ENCODE measurements around the gene ZEB1. TPM values are rescaled to one million over a fixed set of nuclear protein-coding genes. Genes with fewer than 3 reads are reported as not detected.

Gene ZEB1
- total and polyA plus RNA-seq, 2 experiments from 2014 or later = 19.1 to 37.3 TPM

- H3K4me3 ChIP-seq = no peak overlapping the region
- H3K36me3 ChIP-seq = no peaks in the 10 kb centered on the region
- H3K4me1 ChIP-seq (ENCODE audit: low read depth) = no peaks in the 10 kb centered on the region
- TF ChIP-seq CTCF (IDR thresholded peaks at IDR 0.05; ENCODE audit: low read depth, low read length) = no peak
- H3K9me3 ChIP-seq (ENCODE audit: low read depth) = no peaks in the 10 kb centered on the region
- no peak for DNase-seq (ENCODE audit: low read depth in 1 of 2, low spot score in 1 of 2)
- no peaks in the 10 kb centered on the region for H3K27me3 ChIP-seq
- no peak overlapping the region for H3K27ac ChIP-seq
Observed at GRCh38 chr10:31346953-31347352, 27.9 kb downstream of the ZEB1 start.

GRCh38 chr10:31347705-31348104 lies 28.7 kb downstream of the ZEB1 start:
- DNase-seq (ENCODE audit: low read depth in 1 of 2, low spot score in 1 of 2) = no peak
- Histone ChIP-seq H3K27ac (no peak overlapping the region), H3K4me3 (no peak overlapping the region), H3K27me3 (no peaks in the 10 kb centered on the region), H3K9me3 (ENCODE audit: low read depth) (no peaks in the 10 kb centered on the region), H3K36me3 (no peaks in the 10 kb centered on the region), H3K4me1 (ENCODE audit: low read depth) (no peaks in the 10 kb centered on the region)
- TF ChIP-seq CTCF (IDR thresholded peaks at IDR 0.05; ENCODE audit: low read depth, low read length) = no peak

- no peak for TF ChIP-seq CTCF (IDR thresholded peaks at IDR 0.05; ENCODE audit: low read depth, low read length)
- H3K27ac ChIP-seq = no peak overlapping the region
- DNase-seq (ENCODE audit: low read depth in 1 of 2, low spot score in 1 of 2) = no peak
Observed at GRCh38 chr10:31350891-31351290, 31.9 kb downstream of the ZEB1 start.

GRCh38 chr10:31352436-31353226 lies 33.6 kb downstream of the ZEB1 start:
- no peaks in the 10 kb centered on the region for H3K36me3 ChIP-seq
- H3K4me1 ChIP-seq (ENCODE audit: low read depth) = no peaks in the 10 kb centered on the region
- DNase-seq (ENCODE audit: low read depth in 1 of 2, low spot score in 1 of 2) = no peak
- no peaks in the 10 kb centered on the region for H3K27me3 ChIP-seq
- no peak for TF ChIP-seq CTCF (IDR thresholded peaks at IDR 0.05; ENCODE audit: low read depth, low read length)
- H3K9me3 ChIP-seq (ENCODE audit: low read depth) = no peaks in the 10 kb centered on the region
- H3K27ac ChIP-seq = no peak overlapping the region
- H3K4me3 ChIP-seq = no peak overlapping the region

More at GRCh38 chr10:31350891-31351290, 31.9 kb downstream of the ZEB1 start:
- H3K9me3 ChIP-seq (ENCODE audit: low read depth) = no peaks in the 10 kb centered on the region
- H3K27me3 ChIP-seq = no peaks in the 10 kb centered on the region
- H3K4me1 ChIP-seq (ENCODE audit: low read depth) = no peaks in the 10 kb centered on the region
- no peaks in the 10 kb centered on the region for H3K36me3 ChIP-seq
- no peak overlapping the region for H3K4me3 ChIP-seq

GRCh38 chr10:31353574-31353973 lies 34.6 kb downstream of the ZEB1 start:
- Histone ChIP-seq H3K9me3 (ENCODE audit: low read depth) (no peaks in the 10 kb centered on the region), H3K36me3 (no peaks in the 10 kb centered on the region), H3K27ac (no peak overlapping the region), H3K4me3 (no peak overlapping the region), H3K27me3 (no peaks in the 10 kb centered on the region), H3K4me1 (ENCODE audit: low read depth) (no peaks in the 10 kb centered on the region)
- DNase-seq (ENCODE audit: low read depth in 1 of 2, low spot score in 1 of 2) = peak in 1 of 2 donors; percentile 28
- no peak for TF ChIP-seq CTCF (IDR thresholded peaks at IDR 0.05; ENCODE audit: low read depth, low read length)
